Body of pancreas (tissue), 4 donors: ENCODE measurements around the gene KRTAP5-9.

ENCODE experiments used
- POLR2A ChIP-seq, 3 donors: fragments of 450-650 bp; IDR thresholded peaks; one replicate each; pipeline ENCODE4 v1.6.1; 2016; ENCODE audit warnings: antibody characterized with exemption in 3 of 3, mild to moderate bottlenecking in 2 of 3
- TF ChIP-seq, protein P1 (sequence below), 7 experiments: fragments of 450-650 bp in 4 of 7; fragments of 200-600 bp in 3 of 7; sonication (generic) in 3 of 7; IDR thresholded peaks; one replicate each; pipeline ENCODE4 v1.5.1; 2016 to 2019; ENCODE audit warnings: antibody characterized with exemption in 7 of 7

DNA sequence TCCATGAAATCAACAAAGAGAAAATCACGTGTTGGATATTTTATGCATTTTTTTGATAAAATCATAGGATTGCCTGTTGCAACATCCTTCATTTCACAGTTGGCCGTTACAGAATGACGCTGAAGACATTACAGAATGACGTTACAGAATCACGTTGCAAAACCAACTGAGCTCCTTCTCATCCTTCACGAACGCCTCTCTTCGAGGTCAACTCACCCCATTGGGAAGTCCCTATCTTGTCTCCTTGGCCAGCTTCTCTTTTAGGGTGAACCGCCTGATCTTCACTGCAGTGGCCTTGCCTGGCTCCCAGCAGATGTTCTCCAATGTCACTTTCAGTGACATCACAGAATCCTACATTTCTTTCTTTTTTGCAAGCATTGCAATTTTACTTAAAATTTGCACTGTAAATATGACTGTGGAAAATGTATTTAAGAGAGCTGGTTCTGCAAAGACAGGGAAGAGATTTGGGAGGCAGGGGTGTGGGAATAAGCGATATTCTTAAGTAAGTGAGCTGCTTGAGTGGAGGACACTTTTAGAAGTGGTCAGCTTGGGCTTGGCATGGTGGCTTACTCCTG, 16.1 kb upstream of the KRTAP5-9 start:
- TF ChIP-seq POLR2A (IDR thresholded peaks at IDR 0.05) = no peak
- TF ChIP-seq, protein P1, sequence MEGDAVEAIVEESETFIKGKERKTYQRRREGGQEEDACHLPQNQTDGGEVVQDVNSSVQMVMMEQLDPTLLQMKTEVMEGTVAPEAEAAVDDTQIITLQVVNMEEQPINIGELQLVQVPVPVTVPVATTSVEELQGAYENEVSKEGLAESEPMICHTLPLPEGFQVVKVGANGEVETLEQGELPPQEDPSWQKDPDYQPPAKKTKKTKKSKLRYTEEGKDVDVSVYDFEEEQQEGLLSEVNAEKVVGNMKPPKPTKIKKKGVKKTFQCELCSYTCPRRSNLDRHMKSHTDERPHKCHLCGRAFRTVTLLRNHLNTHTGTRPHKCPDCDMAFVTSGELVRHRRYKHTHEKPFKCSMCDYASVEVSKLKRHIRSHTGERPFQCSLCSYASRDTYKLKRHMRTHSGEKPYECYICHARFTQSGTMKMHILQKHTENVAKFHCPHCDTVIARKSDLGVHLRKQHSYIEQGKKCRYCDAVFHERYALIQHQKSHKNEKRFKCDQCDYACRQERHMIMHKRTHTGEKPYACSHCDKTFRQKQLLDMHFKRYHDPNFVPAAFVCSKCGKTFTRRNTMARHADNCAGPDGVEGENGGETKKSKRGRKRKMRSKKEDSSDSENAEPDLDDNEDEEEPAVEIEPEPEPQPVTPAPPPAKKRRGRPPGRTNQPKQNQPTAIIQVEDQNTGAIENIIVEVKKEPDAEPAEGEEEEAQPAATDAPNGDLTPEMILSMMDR (IDR thresholded peaks at IDR 0.05) = no peak
